ENCODE results near the gene CSMD2. TPM values are rescaled to one million over a fixed set of nuclear protein-coding genes. Genes with fewer than 3 reads are reported as not detected.

Gene CSMD2
- total RNA-seq, 6 donors from 2014 or later: 0.39 to 1.0 (median 0.52) TPM

- no peaks in the 10 kb centered on the region for H3K9me3 ChIP-seq
- no peak overlapping the region for H3K4me3 ChIP-seq
- DNase-seq (no peak), ATAC-seq (ENCODE audit: low FRiP score in 2 of 2) (no peak)
- TF ChIP-seq POLR2A (IDR thresholded peaks at IDR 0.05): no peak
- no peak for TF ChIP-seq POLR2AphosphoS5 (IDR thresholded peaks at IDR 0.05)
- H3K36me3 ChIP-seq: no peaks in the 10 kb centered on the region
- H3K27me3 ChIP-seq: no peaks in the 10 kb centered on the region
- no peak overlapping the region for H3K27ac ChIP-seq
- WGBS, 2 donors: 69 to 78% methylated on average over 13 of the region's 13 CpGs
- no peaks in the 10 kb centered on the region for H3K4me1 ChIP-seq
Observed at GRCh38 chr1:33997127-33998036, 167.6 kb downstream of the CSMD2 start.

DNA sequence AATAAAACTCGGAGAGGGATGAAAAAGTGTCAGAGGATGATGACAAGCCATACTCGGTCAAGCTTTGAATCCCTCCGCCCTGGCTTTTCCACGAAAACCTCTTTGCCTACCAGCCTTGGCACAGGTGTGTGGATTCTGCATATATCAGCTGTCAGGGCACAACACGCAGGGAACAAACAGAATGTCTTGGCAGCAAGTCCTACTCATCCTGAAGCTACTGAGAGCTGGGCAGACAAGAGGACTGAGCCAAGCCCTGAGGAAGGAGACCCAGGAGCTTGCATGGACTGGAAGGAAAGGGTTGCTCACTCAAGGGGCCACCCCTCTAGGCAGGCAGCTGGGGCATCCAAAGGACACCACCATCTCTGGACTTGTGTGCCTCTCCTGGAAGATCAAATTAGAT lies 168.7 kb downstream of the CSMD2 start:
- no peak for DNase-seq
- no peak for ATAC-seq (ENCODE audit: low FRiP score in 2 of 2)
- H3K4me1 ChIP-seq: no peaks in the 10 kb centered on the region
- H3K36me3 ChIP-seq: no peaks in the 10 kb centered on the region
- no peaks in the 10 kb centered on the region for H3K27me3 ChIP-seq
- H3K4me3 ChIP-seq: no peak overlapping the region
- TF ChIP-seq EP300 (IDR thresholded peaks at IDR 0.05) (no peak), POLR2A (IDR thresholded peaks at IDR 0.05) (no peak), POLR2AphosphoS5 (IDR thresholded peaks at IDR 0.05) (no peak), CTCF (IDR thresholded peaks at IDR 0.05) (no peak)
- H3K27ac ChIP-seq: no peak overlapping the region
- H3K9me3 ChIP-seq: no peaks in the 10 kb centered on the region
- WGBS, 2 donors: 77 to 85% methylated on average over 5 of the region's 5 CpGs

- Histone ChIP-seq H3K4me3 (no peak overlapping the region), H3K27me3 (no peaks in the 10 kb centered on the region), H3K4me1 (no peaks in the 10 kb centered on the region), H3K36me3 (no peaks in the 10 kb centered on the region), H3K27ac (no peak overlapping the region), H3K9me3 (no peaks in the 10 kb centered on the region)
- DNase-seq (no peak), ATAC-seq (ENCODE audit: low FRiP score in 2 of 2) (no peak)
- WGBS, 2 donors: 75 to 81% methylated on average over 4 of the region's 4 CpGs
- TF ChIP-seq POLR2A (IDR thresholded peaks at IDR 0.05) (no peak), CTCF (IDR thresholded peaks at IDR 0.05) (no peak), POLR2AphosphoS5 (IDR thresholded peaks at IDR 0.05) (no peak), EP300 (IDR thresholded peaks at IDR 0.05) (no peak)
Observed at GRCh38 chr1:33993301-33993700, 171.7 kb downstream of the CSMD2 start.

DNA sequence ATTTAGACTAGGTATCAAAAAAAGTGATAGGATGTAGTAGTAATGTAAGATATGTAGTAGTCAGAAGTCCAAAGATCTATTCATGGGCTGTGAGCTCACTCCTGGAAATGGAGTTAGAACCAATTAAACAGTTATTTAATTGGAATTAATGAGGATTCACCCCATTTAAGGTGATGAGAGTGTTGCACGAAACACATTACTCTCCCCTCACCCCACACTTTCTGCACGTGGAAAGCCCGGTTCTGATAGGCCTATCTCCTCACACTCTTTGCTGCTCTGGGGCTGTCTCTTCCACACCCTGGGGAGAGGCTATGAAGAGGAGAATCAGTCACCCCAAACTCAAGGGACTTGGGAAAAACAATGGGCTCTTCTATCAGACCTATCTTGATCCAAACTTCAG lies 174.7 kb downstream of the CSMD2 start:
- TF ChIP-seq POLR2A (IDR thresholded peaks at IDR 0.05) (no peak), POLR2AphosphoS5 (IDR thresholded peaks at IDR 0.05) (no peak), EP300 (IDR thresholded peaks at IDR 0.05) (no peak), CTCF (IDR thresholded peaks at IDR 0.05) (no peak)
- H3K36me3 ChIP-seq: no peaks in the 10 kb centered on the region
- 52 to 73% methylated on average over 3 of the region's 3 CpGs for WGBS, 2 donors
- H3K4me3 ChIP-seq: no peak overlapping the region
- ATAC-seq (ENCODE audit: low FRiP score in 2 of 2) (no peak), DNase-seq (no peak)
- no peaks in the 10 kb centered on the region for H3K4me1 ChIP-seq
- H3K27me3 ChIP-seq: no peaks in the 10 kb centered on the region
- H3K9me3 ChIP-seq: no peaks in the 10 kb centered on the region
- H3K27ac ChIP-seq: no peak overlapping the region

GRCh38 chr1:33988161-33988560 lies 176.9 kb downstream of the CSMD2 start:
- H3K27me3 ChIP-seq: no peaks in the 10 kb centered on the region
- H3K4me3 ChIP-seq: no peak overlapping the region
- ATAC-seq (ENCODE audit: low FRiP score in 2 of 2) (no peak), DNase-seq (no peak)
- H3K9me3 ChIP-seq: no peaks in the 10 kb centered on the region
- no peak overlapping the region for H3K27ac ChIP-seq
- TF ChIP-seq EP300 (IDR thresholded peaks at IDR 0.05) (no peak), CTCF (IDR thresholded peaks at IDR 0.05) (no peak), POLR2AphosphoS5 (IDR thresholded peaks at IDR 0.05) (no peak), POLR2A (IDR thresholded peaks at IDR 0.05) (no peak)
- WGBS, 2 donors: 65 to 66% methylated on average over 3 of the region's 3 CpGs
- H3K36me3 ChIP-seq: no peaks in the 10 kb centered on the region
- no peaks in the 10 kb centered on the region for H3K4me1 ChIP-seq

Measured in upper lobe of left lung (tissue), 6 donors.